Suppressor macrophage treated with lipopolysaccharide for 1 hour (primary cell): ENCODE measurements around the gene NTRK2.

ENCODE experiments used
- DNase-seq, 3 donors: peaks; one replicate each; pipeline ENCODE4 v3.0.0-alpha.2; 2020 to 2022

Gene NTRK2

DNA sequence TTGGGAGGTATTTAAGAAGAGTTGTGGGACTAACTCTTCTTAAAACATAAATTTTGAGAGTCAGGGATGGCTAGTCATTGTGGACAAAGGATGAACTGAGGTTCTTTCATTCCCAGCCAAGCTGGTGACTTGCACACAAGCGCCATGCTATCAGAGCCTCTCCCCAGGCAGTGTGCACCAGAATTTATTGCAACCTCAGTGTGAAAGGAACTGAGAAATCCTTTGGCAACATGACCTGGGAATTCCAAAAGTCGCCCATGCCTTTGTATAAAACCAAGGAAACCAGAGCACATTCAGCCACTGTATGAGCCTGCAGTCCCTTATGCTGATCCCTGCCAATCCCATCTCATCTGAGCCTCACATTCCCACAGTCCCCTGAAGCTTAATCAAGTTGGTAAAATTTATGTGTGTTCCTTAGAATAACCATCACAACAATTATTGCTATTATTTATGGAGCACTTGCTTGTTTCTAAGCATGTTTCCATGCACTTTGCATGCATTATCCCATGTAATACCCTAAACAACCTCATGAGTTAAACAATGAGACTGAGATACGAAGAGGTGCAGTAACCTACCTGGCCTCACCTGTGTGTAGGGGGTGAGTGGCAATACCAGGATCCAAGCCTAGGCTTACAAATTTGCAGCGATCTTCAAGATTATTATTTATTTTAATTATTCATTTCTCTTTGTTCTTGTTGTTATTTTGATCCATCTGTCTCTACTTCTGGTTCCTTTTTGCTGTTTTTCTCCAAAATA is 116.4 kb downstream of the NTRK2 start:
- DNase-seq: no peak

- DNase-seq: no peak
These were observed 119.4 kb downstream of the NTRK2 start for GRCh38 chr9:84788803-84789462.

- no peak for DNase-seq
These were observed 119.9 kb downstream of the NTRK2 start for GRCh38 chr9:84789463-84789830.

GRCh38 chr9:84791643-84792042 is 122.1 kb downstream of the NTRK2 start:
- no peak for DNase-seq

DNA sequence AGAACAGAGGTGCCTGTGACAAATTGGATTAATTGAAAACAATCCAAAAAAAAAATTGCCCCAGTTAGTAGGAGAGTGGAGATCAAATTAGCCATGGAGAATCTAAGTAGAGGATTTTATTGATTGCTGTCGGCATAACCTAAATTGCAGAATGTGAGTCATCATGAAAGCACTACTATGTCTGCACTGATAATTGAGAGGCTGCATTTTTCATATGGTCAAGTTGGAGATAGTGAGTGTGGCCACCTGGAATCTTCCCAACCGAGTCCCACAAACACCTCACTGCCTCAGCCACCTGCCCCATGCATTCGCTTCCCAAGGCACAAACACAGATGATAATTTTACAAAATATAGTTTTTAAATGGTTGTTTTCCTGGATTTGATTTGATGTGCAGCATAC is 123.7 kb downstream of the NTRK2 start:
- no peak for DNase-seq

DNA sequence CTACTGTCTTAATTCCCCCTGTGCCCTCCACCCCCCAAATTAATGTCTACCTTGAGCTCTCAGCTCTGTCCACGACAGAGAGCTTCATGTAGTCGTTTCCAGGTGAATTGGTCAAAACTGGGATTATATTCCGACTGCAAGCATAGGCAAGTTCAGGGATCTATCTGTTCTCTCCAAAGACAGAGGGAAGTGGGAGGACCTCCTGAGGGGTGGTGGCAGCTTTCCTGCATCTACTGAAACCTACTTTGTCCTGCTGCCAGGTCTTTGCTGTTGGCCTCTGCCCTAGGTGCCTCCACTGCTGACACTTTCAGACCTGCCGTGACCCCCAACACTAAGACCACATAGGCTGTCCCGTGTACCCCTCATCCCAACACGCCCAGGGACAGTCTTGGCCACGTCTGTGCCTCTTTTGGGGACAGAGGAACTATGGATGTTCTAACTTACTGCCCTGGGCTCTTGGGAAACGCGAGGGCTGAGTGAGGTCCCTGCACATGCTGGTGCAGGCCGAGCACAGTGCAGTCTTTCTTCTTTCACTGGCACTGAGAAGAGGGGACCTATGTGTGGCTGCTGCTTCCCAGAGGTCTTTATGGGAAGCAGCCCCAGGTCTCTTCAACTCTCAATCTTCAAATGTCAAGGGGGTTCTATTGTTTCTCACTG is 125.6 kb downstream of the NTRK2 start:
- no peak for DNase-seq

GRCh38 chr9:84796404-84796803 is 126.9 kb downstream of the NTRK2 start:
- DNase-seq: no peak

GRCh38 chr9:84799251-84799650 is 129.7 kb downstream of the NTRK2 start:
- DNase-seq: no peak

DNA sequence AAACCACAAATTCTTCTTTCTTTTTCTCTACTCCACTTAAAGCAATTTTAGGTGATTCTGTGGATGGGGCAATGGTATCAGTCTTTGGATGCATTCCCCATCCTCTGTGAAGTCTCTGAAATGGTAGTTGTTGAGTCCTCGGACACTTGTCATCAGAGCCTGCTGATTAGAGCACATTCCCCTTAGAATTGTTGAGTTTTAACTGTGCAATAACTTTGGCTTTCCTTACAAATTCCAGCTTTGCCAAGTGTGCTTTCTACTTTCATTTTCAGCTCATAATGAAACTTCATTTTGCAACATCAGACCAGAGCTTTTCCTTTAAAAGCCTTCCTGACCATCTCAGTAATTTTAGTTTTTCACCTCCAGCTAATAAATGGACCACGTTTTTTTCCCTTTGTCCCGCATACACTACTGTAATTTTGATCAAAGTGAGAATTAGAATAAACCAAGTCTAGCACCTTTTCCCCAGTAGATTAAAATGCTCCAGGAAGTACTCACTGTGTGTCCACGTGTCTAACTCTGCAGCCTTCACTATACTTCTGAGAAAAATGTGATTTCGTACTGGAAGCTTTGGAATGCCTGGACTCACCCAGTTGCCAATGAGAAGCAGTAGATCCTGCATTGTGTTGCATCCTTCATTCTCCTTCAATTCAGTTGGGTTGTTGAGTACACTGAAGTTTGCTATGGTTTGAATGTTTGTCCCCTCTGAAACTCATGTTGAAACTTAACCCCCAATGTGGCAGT is 135.6 kb downstream of the NTRK2 start:
- DNase-seq: no peak

- no peak for DNase-seq
These were observed 137.9 kb downstream of the NTRK2 start for GRCh38 chr9:84807431-84807830.

DNA sequence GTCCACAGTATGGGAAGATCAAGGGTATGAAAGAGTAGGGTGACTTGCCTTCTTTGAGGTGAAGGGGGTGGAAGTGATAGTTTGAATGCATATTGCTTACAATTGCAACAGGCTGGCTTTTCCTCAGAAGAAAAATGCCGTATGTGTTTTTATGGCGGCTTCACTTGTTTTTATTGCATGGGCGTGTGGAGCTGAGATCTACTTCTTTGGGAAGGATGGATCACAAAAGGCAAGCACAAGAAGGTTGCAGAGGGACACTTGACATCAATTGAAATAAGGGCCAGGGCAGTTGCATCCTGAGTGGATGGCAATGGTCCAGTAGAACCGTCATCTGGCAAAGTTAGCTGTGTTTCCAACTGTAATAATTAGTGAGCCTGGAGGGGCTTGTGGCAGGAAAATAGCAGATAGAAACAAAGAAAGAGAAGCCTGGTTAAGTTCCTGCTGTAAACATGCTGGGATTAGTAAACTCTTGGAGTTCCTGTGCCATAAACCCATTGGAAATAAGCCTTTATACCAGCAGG is 138.4 kb downstream of the NTRK2 start:
- DNase-seq: no peak

DNA sequence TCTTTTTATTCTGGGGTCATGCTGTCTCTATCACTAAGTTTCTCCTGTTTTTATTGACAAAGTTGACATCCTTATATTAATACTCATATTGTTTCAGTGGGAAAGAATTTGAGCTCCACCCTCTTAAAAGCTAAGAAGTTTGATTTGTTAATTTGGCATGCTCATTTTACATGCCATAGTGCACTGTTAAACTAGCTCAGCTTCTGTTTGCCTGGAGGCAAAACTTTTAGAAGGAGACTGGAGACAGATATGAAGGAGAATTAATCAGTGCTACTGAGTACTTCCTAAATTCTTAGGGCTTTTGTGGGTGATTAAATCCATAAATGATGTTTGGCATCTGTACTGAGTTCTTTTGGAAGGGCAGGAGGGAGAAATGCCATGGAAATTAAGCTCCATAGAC is 138.9 kb downstream of the NTRK2 start:
- no peak for DNase-seq

GRCh38 chr9:84811072-84811750 is 141.7 kb downstream of the NTRK2 start:
- DNase-seq: no peak

GRCh38 chr9:84811751-84812074 is 142.2 kb downstream of the NTRK2 start:
- no peak for DNase-seq

GRCh38 chr9:84812355-84812754 is 142.8 kb downstream of the NTRK2 start:
- DNase-seq: no peak

GRCh38 chr9:84812847-84813246 is 143.3 kb downstream of the NTRK2 start:
- DNase-seq: no peak

DNA sequence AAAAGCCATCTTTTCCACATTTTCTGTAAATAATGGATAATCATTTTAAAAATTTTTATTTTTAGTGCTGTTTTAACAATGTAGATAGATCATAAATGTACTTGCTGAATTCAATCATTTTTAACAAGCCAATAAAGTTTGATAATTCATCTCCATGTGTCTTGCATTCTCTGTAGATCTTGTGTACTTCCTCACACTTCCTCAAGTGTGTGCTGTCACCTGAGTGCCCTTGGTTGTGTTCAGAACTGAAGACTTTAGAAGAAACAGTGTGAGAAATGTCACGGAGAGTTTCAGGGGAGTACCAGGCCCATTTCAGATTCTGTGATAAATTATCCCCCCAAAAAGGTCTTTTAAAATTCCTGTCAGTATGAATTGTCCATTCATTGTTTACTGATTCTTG is 146.0 kb downstream of the NTRK2 start:
- DNase-seq: no peak

- DNase-seq: no peak
These were observed 147.5 kb downstream of the NTRK2 start for GRCh38 chr9:84817038-84817437.

DNA sequence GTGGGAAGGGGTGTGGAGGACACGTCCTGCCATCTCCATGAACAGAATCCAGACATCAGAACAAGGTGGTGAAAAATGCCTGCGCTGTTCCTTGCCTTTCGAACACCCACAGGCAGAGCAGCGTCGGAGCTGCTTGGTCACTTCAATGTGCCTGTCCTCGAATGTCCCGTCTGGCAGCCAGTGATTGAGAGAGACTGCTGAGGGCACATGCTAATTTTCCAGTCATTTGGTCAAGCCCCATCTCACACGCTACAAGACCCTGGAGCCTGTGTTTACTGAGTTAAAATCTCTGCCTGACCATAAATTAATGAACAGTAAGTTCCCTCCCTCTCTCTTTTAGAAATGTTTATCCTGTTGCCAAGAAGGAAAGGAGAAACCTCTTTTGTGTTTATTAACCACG is 149.3 kb downstream of the NTRK2 start:
- DNase-seq: no peak

- no peak for DNase-seq
These were observed 150.0 kb downstream of the NTRK2 start for GRCh38 chr9:84819491-84819991.

DNA sequence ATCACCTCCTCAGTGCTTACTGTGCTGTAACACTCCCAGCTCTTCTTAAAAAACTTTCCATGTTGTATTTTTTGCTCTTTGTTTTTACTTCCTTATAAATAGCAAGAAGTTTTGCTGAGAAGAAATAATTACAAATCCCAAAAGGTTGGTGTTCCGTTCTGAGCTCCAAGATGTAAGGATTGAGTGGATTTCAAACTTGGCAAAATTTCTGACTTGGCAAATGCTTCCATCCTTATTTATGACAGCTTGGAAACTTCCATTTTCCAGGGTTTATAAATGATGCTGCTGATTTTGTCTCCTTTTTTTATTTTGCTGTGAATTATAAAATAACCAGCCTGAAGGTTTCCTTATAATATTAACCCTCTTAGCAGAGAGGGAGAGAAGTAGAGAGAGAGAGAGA is 151.9 kb downstream of the NTRK2 start:
- no peak for DNase-seq

DNA sequence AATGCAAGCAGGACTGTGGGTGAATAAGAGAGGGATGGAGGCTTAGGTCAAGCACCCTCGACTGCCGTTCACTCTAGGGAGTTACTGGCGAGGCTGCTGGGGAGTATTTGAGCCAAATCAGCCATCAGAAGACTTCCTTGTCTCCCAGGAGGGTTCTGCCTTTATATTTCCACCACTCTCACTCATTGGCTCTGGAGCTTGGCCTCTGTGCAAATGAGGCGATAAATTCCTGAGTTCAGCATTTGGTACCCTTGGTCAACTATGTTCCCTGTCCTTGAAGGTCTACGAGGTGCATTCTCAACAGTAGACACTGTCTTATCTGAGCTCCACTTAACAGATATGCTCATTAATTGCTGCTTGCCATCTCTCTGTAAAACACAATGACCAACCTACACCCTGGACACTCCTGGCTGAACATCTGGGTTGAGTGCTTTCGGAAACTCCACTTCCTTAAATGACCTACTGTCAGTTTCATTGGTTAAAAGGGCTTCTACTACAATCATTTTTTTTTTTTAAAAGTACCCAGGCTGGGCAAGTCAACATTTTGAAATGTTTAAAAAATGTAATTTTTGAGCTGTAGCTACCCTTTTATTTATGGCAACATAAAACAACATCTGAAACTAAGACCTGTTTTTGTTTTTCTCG is 153.2 kb downstream of the NTRK2 start:
- no peak for DNase-seq
